ENCODE measurements around the gene WEE2. TPM values are rescaled to one million over a fixed set of nuclear protein-coding genes. Genes with fewer than 3 reads are reported as not detected.

The WEE2 gene
- polyA plus RNA-seq, 1 donor from 2014 or later, result 0.63 TPM

DNA sequence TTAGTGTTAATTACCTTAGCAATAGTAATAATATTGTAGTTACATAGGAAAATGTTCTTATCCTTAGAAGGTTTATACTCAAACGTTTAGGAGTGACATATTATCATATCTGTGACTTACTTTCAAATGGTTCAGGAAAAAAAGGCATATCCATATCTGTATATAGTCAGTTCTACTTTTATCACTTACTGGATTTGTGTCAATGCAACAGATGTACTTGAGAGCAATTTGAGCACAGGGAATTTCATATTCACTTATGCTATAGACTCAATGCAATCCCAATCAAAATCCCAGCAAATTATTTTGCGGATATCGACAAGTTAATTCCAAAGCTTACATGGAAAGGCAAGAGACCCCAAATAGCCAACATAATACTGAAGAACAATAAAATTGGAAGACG is 16.2 kb upstream of the WEE2 start:
- H3K79me2 ChIP-seq (replicated peaks; ENCODE audit: insufficient read depth, low read length), result peaks cover 29% of the 10 kb centered on the region
- H4K20me1 ChIP-seq (ENCODE audit: insufficient read depth), result no peaks in the 10 kb centered on the region
- no peak for TF ChIP-seq EZH2 (IDR thresholded peaks at IDR 0.05; ENCODE audit: borderline replicate concordance, insufficient read depth, low read length, poor library complexity, severe bottlenecking)
- TF ChIP-seq, protein P1, sequence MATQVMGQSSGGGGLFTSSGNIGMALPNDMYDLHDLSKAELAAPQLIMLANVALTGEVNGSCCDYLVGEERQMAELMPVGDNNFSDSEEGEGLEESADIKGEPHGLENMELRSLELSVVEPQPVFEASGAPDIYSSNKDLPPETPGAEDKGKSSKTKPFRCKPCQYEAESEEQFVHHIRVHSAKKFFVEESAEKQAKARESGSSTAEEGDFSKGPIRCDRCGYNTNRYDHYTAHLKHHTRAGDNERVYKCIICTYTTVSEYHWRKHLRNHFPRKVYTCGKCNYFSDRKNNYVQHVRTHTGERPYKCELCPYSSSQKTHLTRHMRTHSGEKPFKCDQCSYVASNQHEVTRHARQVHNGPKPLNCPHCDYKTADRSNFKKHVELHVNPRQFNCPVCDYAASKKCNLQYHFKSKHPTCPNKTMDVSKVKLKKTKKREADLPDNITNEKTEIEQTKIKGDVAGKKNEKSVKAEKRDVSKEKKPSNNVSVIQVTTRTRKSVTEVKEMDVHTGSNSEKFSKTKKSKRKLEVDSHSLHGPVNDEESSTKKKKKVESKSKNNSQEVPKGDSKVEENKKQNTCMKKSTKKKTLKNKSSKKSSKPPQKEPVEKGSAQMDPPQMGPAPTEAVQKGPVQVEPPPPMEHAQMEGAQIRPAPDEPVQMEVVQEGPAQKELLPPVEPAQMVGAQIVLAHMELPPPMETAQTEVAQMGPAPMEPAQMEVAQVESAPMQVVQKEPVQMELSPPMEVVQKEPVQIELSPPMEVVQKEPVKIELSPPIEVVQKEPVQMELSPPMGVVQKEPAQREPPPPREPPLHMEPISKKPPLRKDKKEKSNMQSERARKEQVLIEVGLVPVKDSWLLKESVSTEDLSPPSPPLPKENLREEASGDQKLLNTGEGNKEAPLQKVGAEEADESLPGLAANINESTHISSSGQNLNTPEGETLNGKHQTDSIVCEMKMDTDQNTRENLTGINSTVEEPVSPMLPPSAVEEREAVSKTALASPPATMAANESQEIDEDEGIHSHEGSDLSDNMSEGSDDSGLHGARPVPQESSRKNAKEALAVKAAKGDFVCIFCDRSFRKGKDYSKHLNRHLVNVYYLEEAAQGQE (IDR thresholded peaks at IDR 0.05; ENCODE audit: borderline replicate concordance), result no peak
- no peak for TF ChIP-seq EP300 (conservative IDR thresholded peaks at IDR 0.05; ENCODE audit: poor library complexity, severe bottlenecking)
- no peaks in the 10 kb centered on the region for H3K27me3 ChIP-seq (ENCODE audit: insufficient read depth, low read depth, low read length)
- no peaks in the 10 kb centered on the region for H3F3A ChIP-seq (ENCODE audit: insufficient read depth, low read length, poor library complexity, severe bottlenecking)
- no peak overlapping the region for H3K4me3 ChIP-seq (ENCODE audit: low read length)
- no peak overlapping the region for H3K27ac ChIP-seq (ENCODE audit: low read length)
- no peak overlapping the region for H3K4me2 ChIP-seq (ENCODE audit: low read length)
- H3K36me3 ChIP-seq (ENCODE audit: insufficient read depth, low read length), result no peaks in the 10 kb centered on the region
- H2AFZ ChIP-seq (ENCODE audit: low read depth, low read length), result no peak overlapping the region
- H3K9me3 ChIP-seq (ENCODE audit: low read length), result no peaks in the 10 kb centered on the region
- H3K9me2 ChIP-seq (ENCODE audit: insufficient read depth, low read length), result no peaks in the 10 kb centered on the region
- no peak overlapping the region for H3K9ac ChIP-seq (ENCODE audit: low read length)

- H4K20me1 ChIP-seq (ENCODE audit: insufficient read depth), result no peaks in the 10 kb centered on the region
- no peaks in the 10 kb centered on the region for H3F3A ChIP-seq (ENCODE audit: insufficient read depth, low read length, poor library complexity, severe bottlenecking)
- no peaks in the 10 kb centered on the region for H3K9me2 ChIP-seq (ENCODE audit: insufficient read depth, low read length)
- no peak overlapping the region for H3K4me3 ChIP-seq (ENCODE audit: low read length)
- TF ChIP-seq TAF1 (IDR thresholded peaks at IDR 0.05; ENCODE audit: low read depth) (no peak), SMC3 (conservative IDR thresholded peaks at IDR 0.05; ENCODE audit: poor library complexity) (no peak), MXI1 (conservative IDR thresholded peaks at IDR 0.05; ENCODE audit: poor library complexity, severe bottlenecking) (no peak), RAD21 (conservative IDR thresholded peaks at IDR 0.05) (no peak), EP300 (conservative IDR thresholded peaks at IDR 0.05; ENCODE audit: poor library complexity, severe bottlenecking) (no peak), POLR2AphosphoS5 (IDR thresholded peaks at IDR 0.05) (no peak), EZH2 (IDR thresholded peaks at IDR 0.05; ENCODE audit: borderline replicate concordance, insufficient read depth, low read length, poor library complexity, severe bottlenecking) (no peak)
- TF ChIP-seq, protein P1 (IDR thresholded peaks at IDR 0.05; ENCODE audit: borderline replicate concordance), result no peak
- TF ChIP-seq, protein P2, sequence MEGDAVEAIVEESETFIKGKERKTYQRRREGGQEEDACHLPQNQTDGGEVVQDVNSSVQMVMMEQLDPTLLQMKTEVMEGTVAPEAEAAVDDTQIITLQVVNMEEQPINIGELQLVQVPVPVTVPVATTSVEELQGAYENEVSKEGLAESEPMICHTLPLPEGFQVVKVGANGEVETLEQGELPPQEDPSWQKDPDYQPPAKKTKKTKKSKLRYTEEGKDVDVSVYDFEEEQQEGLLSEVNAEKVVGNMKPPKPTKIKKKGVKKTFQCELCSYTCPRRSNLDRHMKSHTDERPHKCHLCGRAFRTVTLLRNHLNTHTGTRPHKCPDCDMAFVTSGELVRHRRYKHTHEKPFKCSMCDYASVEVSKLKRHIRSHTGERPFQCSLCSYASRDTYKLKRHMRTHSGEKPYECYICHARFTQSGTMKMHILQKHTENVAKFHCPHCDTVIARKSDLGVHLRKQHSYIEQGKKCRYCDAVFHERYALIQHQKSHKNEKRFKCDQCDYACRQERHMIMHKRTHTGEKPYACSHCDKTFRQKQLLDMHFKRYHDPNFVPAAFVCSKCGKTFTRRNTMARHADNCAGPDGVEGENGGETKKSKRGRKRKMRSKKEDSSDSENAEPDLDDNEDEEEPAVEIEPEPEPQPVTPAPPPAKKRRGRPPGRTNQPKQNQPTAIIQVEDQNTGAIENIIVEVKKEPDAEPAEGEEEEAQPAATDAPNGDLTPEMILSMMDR (IDR thresholded peaks at IDR 0.05; ENCODE audit: poor library complexity, severe bottlenecking), result no peak
- peaks cover 36% of the 10 kb centered on the region for H3K79me2 ChIP-seq (replicated peaks; ENCODE audit: insufficient read depth, low read length)
- no peaks in the 10 kb centered on the region for H3K27me3 ChIP-seq (ENCODE audit: insufficient read depth, low read depth, low read length)
- no peaks in the 10 kb centered on the region for H3K36me3 ChIP-seq (ENCODE audit: insufficient read depth, low read length)
- no peak overlapping the region for H2AFZ ChIP-seq (ENCODE audit: low read depth, low read length)
- H3K9me3 ChIP-seq (ENCODE audit: low read length), result no peaks in the 10 kb centered on the region
- H3K27ac ChIP-seq (ENCODE audit: low read length), result no peak overlapping the region
- H3K4me2 ChIP-seq (ENCODE audit: low read length), result no peak overlapping the region
- no peak overlapping the region for H3K9ac ChIP-seq (ENCODE audit: low read length)
Measured at GRCh38 chr7:141693082-141693481, 15.1 kb upstream of the WEE2 start.
